GM23338 (cell line): ENCODE measurements around the gene ELF5. TPM values are rescaled to one million over a fixed set of nuclear protein-coding genes. Genes with fewer than 3 reads are reported as not detected.

Experiments used
- ATAC-seq: fragments of 200-7000 bp; cut with Tn5 transposase; 3 replicates; pipeline ENCODE4 v1.9.1; 2020
- DNase-seq: peaks from one replicate; pipeline ENCODE4 v3.0.0-alpha.2; 2015; ENCODE audit warnings: low spot score
- H2AFZ ChIP-seq: fragments of 200-600 bp; sonication (generic); 2 replicates; pipeline ENCODE4 v1.8.0; 2016; ENCODE audit warnings: antibody characterized with exemption, mild to moderate bottlenecking, moderate library complexity
- H3F3A ChIP-seq: fragments of 200-600 bp; sonication (generic); replicated peaks from 2 replicates; pipeline ENCODE4 v1.8.0; 2017; ENCODE audit warnings: antibody characterized with exemption, mixed run types, low read depth
- H3K27ac ChIP-seq: fragments of 200-600 bp; sonication (generic); 2 replicates; pipeline ENCODE4 v1.6.1; 2016; ENCODE audit warnings: low read depth
- H3K27me3 ChIP-seq: fragments of 200-600 bp; sonication (generic); 2 replicates; pipeline ENCODE4 v1.8.0; 2016; ENCODE audit warnings: mild to moderate bottlenecking, mixed run types, moderate library complexity; ENCODE audit not compliant: insufficient read depth
- H3K36me3 ChIP-seq: fragments of 200-600 bp; sonication (generic); 2 replicates; pipeline ENCODE4 v1.8.0; 2016; ENCODE audit warnings: mild to moderate bottlenecking; ENCODE audit not compliant: insufficient read depth
- H3K4me1 ChIP-seq: fragments of 200-600 bp; sonication (generic); 2 replicates; pipeline ENCODE4 v1.8.0; 2016; ENCODE audit warnings: mild to moderate bottlenecking, moderate library complexity; ENCODE audit not compliant: insufficient read depth
- H3K4me2 ChIP-seq: fragments of 200-600 bp; sonication (generic); 2 replicates; pipeline ENCODE4 v1.7.1; 2017; ENCODE audit warnings: mixed run types
- H3K4me3 ChIP-seq: fragments of 200-600 bp; sonication (generic); 2 replicates; pipeline ENCODE4 v1.6.1; 2016; ENCODE audit warnings: mixed run types
- H3K79me2 ChIP-seq: fragments of 200-600 bp; sonication (generic); replicated peaks from 2 replicates; pipeline ENCODE4 v1.8.0; 2017; ENCODE audit warnings: mild to moderate bottlenecking; ENCODE audit not compliant: insufficient read depth
- H3K9me2 ChIP-seq: fragments of 200-600 bp; sonication (generic); 2 replicates; pipeline ENCODE4 v1.8.0; 2017; ENCODE audit not compliant: insufficient read depth
- H4K20me1 ChIP-seq: fragments of 200-600 bp; sonication (generic); replicated peaks from 2 replicates; pipeline ENCODE4 v1.8.0; 2017; ENCODE audit warnings: mild to moderate bottlenecking; ENCODE audit not compliant: insufficient read depth
- H3K27ac Mint-ChIP-seq: 2 replicates; pipeline ENCODE4 v1.8.0; 2020; ENCODE audit warnings: inconsistent platforms, mild to moderate bottlenecking, moderate library complexity, mixed read lengths
- H3K27me3 Mint-ChIP-seq: 3 replicates; pipeline ENCODE4 v1.8.0; 2022; ENCODE audit warnings: low read depth, mild to moderate bottlenecking, moderate library complexity, mixed read lengths, inconsistent platforms; ENCODE audit not compliant: insufficient read depth, poor library complexity
- H3K36me3 Mint-ChIP-seq: 3 replicates; pipeline ENCODE4 v1.8.0; 2021; ENCODE audit warnings: low read depth, mild to moderate bottlenecking, inconsistent platforms, moderate library complexity, mixed read lengths
- H3K4me1 Mint-ChIP-seq: 3 replicates; pipeline ENCODE4 v1.8.0; 2020; ENCODE audit warnings: mild to moderate bottlenecking, inconsistent platforms, mixed read lengths
- H3K4me3 Mint-ChIP-seq: 3 replicates; pipeline ENCODE4 v1.8.0; 2021; ENCODE audit warnings: moderate library complexity, mild to moderate bottlenecking, inconsistent platforms, mixed read lengths
- H3K9me3 Mint-ChIP-seq: 3 replicates; pipeline ENCODE4 v1.8.0; 2020; ENCODE audit warnings: moderate library complexity, mild to moderate bottlenecking, inconsistent platforms, mixed read lengths
- CREB1 ChIP-seq: fragments of 250-450 bp; sonication (Bioruptor Pico); IDR thresholded peaks from 2 replicates; pipeline ENCODE4 v1.5.0; 2020; ENCODE audit warnings: low read depth, mild to moderate bottlenecking, moderate library complexity
- CTCF ChIP-seq, 2 experiments: fragments of 200-600 bp in 1 of 2; sonication (generic) in 1 of 2; conservative IDR thresholded peaks; 2 replicates each; pipeline versions ENCODE4 v1.5.1 to v1.6.1; 2016 to 2017; ENCODE audit warnings: antibody characterized with exemption in 2 of 2, low read depth in 2 of 2, mild to moderate bottlenecking in 2 of 2, moderate library complexity in 1 of 2
- EZH2 ChIP-seq: fragments of 200-600 bp; sonication (generic); IDR thresholded peaks from one replicate; pipeline ENCODE4 v1.8.0; 2017; ENCODE audit warnings: antibody characterized with exemption, mild to moderate bottlenecking, low read depth; ENCODE audit not compliant: unreplicated experiment
- EZH2phosphoT487 ChIP-seq: fragments of 200-600 bp; sonication (generic); IDR thresholded peaks from one replicate; pipeline ENCODE4 v1.8.1; 2018; ENCODE audit warnings: antibody characterized with exemption; ENCODE audit not compliant: unreplicated experiment
- JUNB ChIP-seq: IDR thresholded peaks from one replicate; pipeline ENCODE4 v1.6.1; 2016; ENCODE audit warnings: antibody characterized with exemption; ENCODE audit not compliant: unreplicated experiment
- NANOG ChIP-seq: IDR thresholded peaks from 2 replicates; pipeline ENCODE4 v1.6.1; 2016; ENCODE audit warnings: antibody characterized with exemption, borderline replicate concordance
- POLR2AphosphoS5 ChIP-seq: IDR thresholded peaks from 2 replicates; pipeline ENCODE4 v1.6.1; 2016; ENCODE audit warnings: antibody characterized with exemption, low read depth
- REST ChIP-seq: IDR thresholded peaks from one replicate; pipeline ENCODE4 v1.6.1; 2018; ENCODE audit warnings: antibody characterized with exemption; ENCODE audit not compliant: unreplicated experiment
- STAT1 ChIP-seq: IDR thresholded peaks from one replicate; pipeline ENCODE4 v1.6.1; 2016; ENCODE audit warnings: antibody characterized with exemption; ENCODE audit not compliant: unreplicated experiment
- ZNF114 ChIP-seq: fragments of 250-450 bp; sonication (Bioruptor Pico); IDR thresholded peaks from 2 replicates; pipeline ENCODE4 v1.5.0; 2020; ENCODE audit warnings: mild to moderate bottlenecking, moderate library complexity
- ZNF331 ChIP-seq: fragments of 250-450 bp; sonication (Bioruptor Pico); IDR thresholded peaks from 2 replicates; pipeline ENCODE4 v1.5.0; 2020; ENCODE audit warnings: low read depth, mild to moderate bottlenecking, moderate library complexity
- polyA plus RNA-seq: library from polyadenylated mRNA; unstranded; fragments of >200 nt; fragmentation: Nextera tagmentation; extraction: Ambion mirVana; gene quantifications from 2 replicates; pipeline ENCODE4 v1.2.1, GENCODE V29; 2016
- total RNA-seq: library from RNA; depleted of rRNA; stranded (reverse); fragments of >200 nt; shearing (Covaris generic); gene quantifications from 2 replicates; pipeline ENCODE4 v1.2.3, GENCODE V29; 2014
- TF ChIP-seq, protein P1 (sequence below): IDR thresholded peaks from 2 replicates; pipeline ENCODE4 v1.6.1; 2016; ENCODE audit warnings: antibody characterized with exemption
- TF ChIP-seq, protein P2 (sequence below): fragments of 250-450 bp; sonication (Bioruptor Pico); IDR thresholded peaks from 2 replicates; pipeline ENCODE4 v1.5.0; 2020; ENCODE audit warnings: mild to moderate bottlenecking, moderate library complexity

ELF5 gene
- total and polyA plus RNA-seq, 2 experiments from 2014 or later, result not detected

GRCh38 chr11:34560511-34560910, 46.9 kb upstream of the ELF5 start:
- TF ChIP-seq, protein P1, sequence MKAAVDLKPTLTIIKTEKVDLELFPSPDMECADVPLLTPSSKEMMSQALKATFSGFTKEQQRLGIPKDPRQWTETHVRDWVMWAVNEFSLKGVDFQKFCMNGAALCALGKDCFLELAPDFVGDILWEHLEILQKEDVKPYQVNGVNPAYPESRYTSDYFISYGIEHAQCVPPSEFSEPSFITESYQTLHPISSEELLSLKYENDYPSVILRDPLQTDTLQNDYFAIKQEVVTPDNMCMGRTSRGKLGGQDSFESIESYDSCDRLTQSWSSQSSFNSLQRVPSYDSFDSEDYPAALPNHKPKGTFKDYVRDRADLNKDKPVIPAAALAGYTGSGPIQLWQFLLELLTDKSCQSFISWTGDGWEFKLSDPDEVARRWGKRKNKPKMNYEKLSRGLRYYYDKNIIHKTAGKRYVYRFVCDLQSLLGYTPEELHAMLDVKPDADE, result no peak
- no peak for TF ChIP-seq REST
- no peak for TF ChIP-seq CTCF (conservative IDR thresholded peaks at IDR 0.05; ENCODE audit: low read depth in 2 of 2)
- no peak for TF ChIP-seq EZH2phosphoT487
- no peak for TF ChIP-seq POLR2AphosphoS5
- no peak for TF ChIP-seq CREB1 (CRISPR knock-in tag)
- no peak for TF ChIP-seq ZNF114 (CRISPR knock-in tag)
- no peak for TF ChIP-seq STAT1
- TF ChIP-seq, protein P2, sequence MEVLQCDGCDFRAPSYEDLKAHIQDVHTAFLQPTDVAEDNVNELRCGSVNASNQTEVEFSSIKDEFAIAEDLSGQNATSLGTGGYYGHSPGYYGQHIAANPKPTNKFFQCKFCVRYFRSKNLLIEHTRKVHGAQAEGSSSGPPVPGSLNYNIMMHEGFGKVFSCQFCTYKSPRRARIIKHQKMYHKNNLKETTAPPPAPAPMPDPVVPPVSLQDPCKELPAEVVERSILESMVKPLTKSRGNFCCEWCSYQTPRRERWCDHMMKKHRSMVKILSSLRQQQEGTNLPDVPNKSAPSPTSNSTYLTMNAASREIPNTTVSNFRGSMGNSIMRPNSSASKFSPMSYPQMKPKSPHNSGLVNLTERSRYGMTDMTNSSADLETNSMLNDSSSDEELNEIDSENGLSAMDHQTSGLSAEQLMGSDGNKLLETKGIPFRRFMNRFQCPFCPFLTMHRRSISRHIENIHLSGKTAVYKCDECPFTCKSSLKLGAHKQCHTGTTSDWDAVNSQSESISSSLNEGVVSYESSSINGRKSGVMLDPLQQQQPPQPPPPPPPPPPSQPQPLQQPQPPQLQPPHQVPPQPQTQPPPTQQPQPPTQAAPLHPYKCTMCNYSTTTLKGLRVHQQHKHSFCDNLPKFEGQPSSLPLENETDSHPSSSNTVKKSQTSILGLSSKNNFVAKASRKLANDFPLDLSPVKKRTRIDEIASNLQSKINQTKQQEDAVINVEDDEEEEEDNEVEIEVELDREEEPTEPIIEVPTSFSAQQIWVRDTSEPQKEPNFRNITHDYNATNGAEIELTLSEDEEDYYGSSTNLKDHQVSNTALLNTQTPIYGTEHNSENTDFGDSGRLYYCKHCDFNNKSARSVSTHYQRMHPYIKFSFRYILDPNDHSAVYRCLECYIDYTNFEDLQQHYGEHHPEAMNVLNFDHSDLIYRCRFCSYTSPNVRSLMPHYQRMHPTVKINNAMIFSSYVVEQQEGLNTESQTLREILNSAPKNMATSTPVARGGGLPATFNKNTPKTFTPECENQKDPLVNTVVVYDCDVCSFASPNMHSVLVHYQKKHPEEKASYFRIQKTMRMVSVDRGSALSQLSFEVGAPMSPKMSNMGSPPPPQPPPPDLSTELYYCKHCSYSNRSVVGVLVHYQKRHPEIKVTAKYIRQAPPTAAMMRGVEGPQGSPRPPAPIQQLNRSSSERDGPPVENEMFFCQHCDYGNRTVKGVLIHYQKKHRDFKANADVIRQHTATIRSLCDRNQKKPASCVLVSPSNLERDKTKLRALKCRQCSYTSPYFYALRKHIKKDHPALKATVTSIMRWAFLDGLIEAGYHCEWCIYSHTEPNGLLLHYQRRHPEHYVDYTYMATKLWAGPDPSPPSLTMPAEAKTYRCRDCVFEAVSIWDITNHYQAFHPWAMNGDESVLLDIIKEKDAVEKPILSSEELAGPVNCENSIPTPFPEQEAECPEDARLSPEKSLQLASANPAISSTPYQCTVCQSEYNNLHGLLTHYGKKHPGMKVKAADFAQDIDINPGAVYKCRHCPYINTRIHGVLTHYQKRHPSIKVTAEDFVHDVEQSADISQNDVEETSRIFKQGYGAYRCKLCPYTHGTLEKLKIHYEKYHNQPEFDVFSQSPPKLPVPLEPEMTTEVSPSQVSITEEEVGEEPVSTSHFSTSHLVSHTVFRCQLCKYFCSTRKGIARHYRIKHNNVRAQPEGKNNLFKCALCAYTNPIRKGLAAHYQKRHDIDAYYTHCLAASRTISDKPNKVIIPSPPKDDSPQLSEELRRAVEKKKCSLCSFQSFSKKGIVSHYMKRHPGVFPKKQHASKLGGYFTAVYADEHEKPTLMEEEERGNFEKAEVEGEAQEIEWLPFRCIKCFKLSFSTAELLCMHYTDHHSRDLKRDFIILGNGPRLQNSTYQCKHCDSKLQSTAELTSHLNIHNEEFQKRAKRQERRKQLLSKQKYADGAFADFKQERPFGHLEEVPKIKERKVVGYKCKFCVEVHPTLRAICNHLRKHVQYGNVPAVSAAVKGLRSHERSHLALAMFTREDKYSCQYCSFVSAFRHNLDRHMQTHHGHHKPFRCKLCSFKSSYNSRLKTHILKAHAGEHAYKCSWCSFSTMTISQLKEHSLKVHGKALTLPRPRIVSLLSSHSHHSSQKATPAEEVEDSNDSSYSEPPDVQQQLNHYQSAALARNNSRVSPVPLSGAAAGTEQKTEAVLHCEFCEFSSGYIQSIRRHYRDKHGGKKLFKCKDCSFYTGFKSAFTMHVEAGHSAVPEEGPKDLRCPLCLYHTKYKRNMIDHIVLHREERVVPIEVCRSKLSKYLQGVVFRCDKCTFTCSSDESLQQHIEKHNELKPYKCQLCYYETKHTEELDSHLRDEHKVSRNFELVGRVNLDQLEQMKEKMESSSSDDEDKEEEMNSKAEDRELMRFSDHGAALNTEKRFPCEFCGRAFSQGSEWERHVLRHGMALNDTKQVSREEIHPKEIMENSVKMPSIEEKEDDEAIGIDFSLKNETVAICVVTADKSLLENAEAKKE (CRISPR knock-in tag), result no peak
- TF ChIP-seq EZH2, result no peak
- TF ChIP-seq JUNB, result no peak
- no peak for TF ChIP-seq NANOG
- no peak for TF ChIP-seq ZNF331
- Histone ChIP-seq H2AFZ (no peak overlapping the region), H3K27me3 (no peaks in the 10 kb centered on the region), H3K79me2 (no peaks in the 10 kb centered on the region), H3K4me3 (no peak overlapping the region), H3F3A (no peaks in the 10 kb centered on the region), H4K20me1 (no peaks in the 10 kb centered on the region), H3K4me1 (peaks cover 11% of the 10 kb centered on the region; the same call in 1 of the 2 replicates), H3K27ac (no peak overlapping the region), H3K4me2 (no peak overlapping the region), H3K36me3 (no peaks in the 10 kb centered on the region), H3K9me2 (peaks cover 5% of the 10 kb centered on the region; the same call in 1 of the 2 replicates)
- Mint-ChIP-seq H3K9me3 (no peaks in the 10 kb centered on the region), H3K4me1 (peaks cover 10% of the 10 kb centered on the region), H3K27me3 (peaks cover 4% of the 10 kb centered on the region), H3K27ac (no peak overlapping the region), H3K4me3 (no peak overlapping the region), H3K36me3 (no peaks in the 10 kb centered on the region)
- no peak for DNase-seq
- no peak for ATAC-seq
